HFFc6 (cell line): ENCODE measurements around the gene TERT. TPM values are rescaled to one million over a fixed set of nuclear protein-coding genes. Genes with fewer than 3 reads are reported as not detected.

ENCODE experiments used
- DNase-seq: peaks from one replicate; pipeline ENCODE4 v3.0.0-alpha.2; 2018
- H3K27ac Mint-ChIP-seq: 2 replicates; pipeline ENCODE4 v1.8.0; 2020; ENCODE audit warnings: mild to moderate bottlenecking, mixed read lengths
- H3K27me3 Mint-ChIP-seq: 2 replicates; pipeline ENCODE4 v1.8.0; 2021; ENCODE audit warnings: mild to moderate bottlenecking, moderate library complexity, mixed read lengths; ENCODE audit not compliant: insufficient read depth
- H3K36me3 Mint-ChIP-seq: 2 replicates; pipeline ENCODE4 v1.8.0; 2021; ENCODE audit warnings: low read depth, mixed read lengths
- H3K4me1 Mint-ChIP-seq: 2 replicates; pipeline ENCODE4 v1.8.0; 2020; ENCODE audit warnings: low read depth, mixed read lengths
- H3K4me3 Mint-ChIP-seq: 2 replicates; pipeline ENCODE4 v1.8.0; 2020; ENCODE audit warnings: mild to moderate bottlenecking, moderate library complexity, mixed read lengths
- H3K9me3 Mint-ChIP-seq: 2 replicates; pipeline ENCODE4 v1.8.0; 2020; ENCODE audit warnings: mild to moderate bottlenecking, mixed read lengths
- total RNA-seq, 6 experiments: library from RNA; stranded (reverse); fragmentation: NEBNext Ultra II Directional; extraction: Animal tissue kit (Norgen Biotek cat#: 25700); gene quantifications; 2 replicates in 1 of 6; 3 replicates in 5 of 6; pipeline ENCODE4 v1.2.3, GENCODE V29; 2021
- TF ChIP-seq, protein P1 (sequence below): fragments of 200-600 bp; sonication (generic); IDR thresholded peaks from 2 replicates; pipeline ENCODE4 v1.5.0; 2021; ENCODE audit warnings: antibody characterized with exemption, mild to moderate bottlenecking

Gene TERT
- total RNA-seq, 6 experiments from 2014 or later = 2,350 to 4,507 (median 3,883) TPM

DNA sequence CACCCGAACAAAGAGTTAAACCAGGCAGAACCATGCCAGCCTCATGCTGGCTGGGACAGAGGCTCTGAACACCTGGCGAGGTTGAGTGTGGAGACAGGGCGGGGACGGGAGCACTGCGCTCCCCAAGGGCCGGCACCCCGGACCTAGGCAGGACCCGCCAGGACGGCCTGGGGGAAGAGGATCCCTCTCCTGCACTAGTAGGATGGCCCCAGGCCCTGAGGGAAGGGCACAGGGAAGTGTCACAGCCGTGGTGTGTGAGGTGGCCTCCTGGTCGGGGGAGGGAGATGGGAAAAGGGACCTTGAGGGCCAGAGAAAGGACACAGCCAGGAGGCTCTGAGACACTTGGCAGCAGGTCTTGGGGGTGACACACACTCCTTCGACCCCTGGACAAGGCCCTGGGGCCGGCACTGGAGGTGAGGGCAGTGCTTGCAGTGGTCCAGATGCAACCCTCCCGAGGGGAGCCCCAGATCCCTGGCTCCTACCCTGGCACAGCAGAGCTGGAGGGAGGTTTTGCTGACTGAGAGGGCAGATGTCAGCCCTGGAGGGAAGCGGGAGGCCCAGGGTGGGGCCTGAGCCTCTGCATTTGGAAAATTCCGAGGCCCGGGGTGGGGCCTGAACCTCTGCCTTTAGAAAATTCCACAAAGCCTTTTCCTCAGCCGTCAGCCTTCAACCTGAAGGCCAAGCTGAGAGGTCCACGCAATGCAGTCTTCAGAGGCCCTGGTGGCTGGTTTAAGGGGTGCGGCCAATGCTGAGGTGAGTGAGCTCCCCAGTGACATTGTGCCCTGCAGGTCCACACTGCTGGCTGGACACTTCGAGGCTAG lies 24.8 kb upstream of the TERT start:
- Mint-ChIP-seq H3K36me3 (peaks cover 12% of the 10 kb centered on the region), H3K9me3 (no peaks in the 10 kb centered on the region), H3K27me3 (peaks cover 3% of the 10 kb centered on the region), H3K4me3 (no peak overlapping the region), H3K27ac (no peak overlapping the region), H3K4me1 (no peaks in the 10 kb centered on the region)
- TF ChIP-seq, protein P1, sequence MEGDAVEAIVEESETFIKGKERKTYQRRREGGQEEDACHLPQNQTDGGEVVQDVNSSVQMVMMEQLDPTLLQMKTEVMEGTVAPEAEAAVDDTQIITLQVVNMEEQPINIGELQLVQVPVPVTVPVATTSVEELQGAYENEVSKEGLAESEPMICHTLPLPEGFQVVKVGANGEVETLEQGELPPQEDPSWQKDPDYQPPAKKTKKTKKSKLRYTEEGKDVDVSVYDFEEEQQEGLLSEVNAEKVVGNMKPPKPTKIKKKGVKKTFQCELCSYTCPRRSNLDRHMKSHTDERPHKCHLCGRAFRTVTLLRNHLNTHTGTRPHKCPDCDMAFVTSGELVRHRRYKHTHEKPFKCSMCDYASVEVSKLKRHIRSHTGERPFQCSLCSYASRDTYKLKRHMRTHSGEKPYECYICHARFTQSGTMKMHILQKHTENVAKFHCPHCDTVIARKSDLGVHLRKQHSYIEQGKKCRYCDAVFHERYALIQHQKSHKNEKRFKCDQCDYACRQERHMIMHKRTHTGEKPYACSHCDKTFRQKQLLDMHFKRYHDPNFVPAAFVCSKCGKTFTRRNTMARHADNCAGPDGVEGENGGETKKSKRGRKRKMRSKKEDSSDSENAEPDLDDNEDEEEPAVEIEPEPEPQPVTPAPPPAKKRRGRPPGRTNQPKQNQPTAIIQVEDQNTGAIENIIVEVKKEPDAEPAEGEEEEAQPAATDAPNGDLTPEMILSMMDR = peak; percentile 29; the same call in 1 of the 2 replicates
- no peak for DNase-seq

GRCh38 chr5:1318659-1319251 lies 23.9 kb upstream of the TERT start:
- H3K36me3 Mint-ChIP-seq = peaks cover 12% of the 10 kb centered on the region
- H3K4me1 Mint-ChIP-seq = no peaks in the 10 kb centered on the region
- TF ChIP-seq, protein P1 = no peak
- no peaks in the 10 kb centered on the region for H3K9me3 Mint-ChIP-seq
- no peak overlapping the region for H3K4me3 Mint-ChIP-seq
- H3K27me3 Mint-ChIP-seq = peaks cover 3% of the 10 kb centered on the region
- DNase-seq = no peak
- no peak overlapping the region for H3K27ac Mint-ChIP-seq

GRCh38 chr5:1317921-1318565 lies 23.2 kb upstream of the TERT start:
- no peak for DNase-seq
- peaks cover 12% of the 10 kb centered on the region for H3K36me3 Mint-ChIP-seq
- peaks cover 3% of the 10 kb centered on the region for H3K27me3 Mint-ChIP-seq
- H3K9me3 Mint-ChIP-seq = no peaks in the 10 kb centered on the region
- no peak overlapping the region for H3K4me3 Mint-ChIP-seq
- H3K27ac Mint-ChIP-seq = no peak overlapping the region
- TF ChIP-seq, protein P1 = no peak
- H3K4me1 Mint-ChIP-seq = peaks cover 2% of the 10 kb centered on the region

DNA sequence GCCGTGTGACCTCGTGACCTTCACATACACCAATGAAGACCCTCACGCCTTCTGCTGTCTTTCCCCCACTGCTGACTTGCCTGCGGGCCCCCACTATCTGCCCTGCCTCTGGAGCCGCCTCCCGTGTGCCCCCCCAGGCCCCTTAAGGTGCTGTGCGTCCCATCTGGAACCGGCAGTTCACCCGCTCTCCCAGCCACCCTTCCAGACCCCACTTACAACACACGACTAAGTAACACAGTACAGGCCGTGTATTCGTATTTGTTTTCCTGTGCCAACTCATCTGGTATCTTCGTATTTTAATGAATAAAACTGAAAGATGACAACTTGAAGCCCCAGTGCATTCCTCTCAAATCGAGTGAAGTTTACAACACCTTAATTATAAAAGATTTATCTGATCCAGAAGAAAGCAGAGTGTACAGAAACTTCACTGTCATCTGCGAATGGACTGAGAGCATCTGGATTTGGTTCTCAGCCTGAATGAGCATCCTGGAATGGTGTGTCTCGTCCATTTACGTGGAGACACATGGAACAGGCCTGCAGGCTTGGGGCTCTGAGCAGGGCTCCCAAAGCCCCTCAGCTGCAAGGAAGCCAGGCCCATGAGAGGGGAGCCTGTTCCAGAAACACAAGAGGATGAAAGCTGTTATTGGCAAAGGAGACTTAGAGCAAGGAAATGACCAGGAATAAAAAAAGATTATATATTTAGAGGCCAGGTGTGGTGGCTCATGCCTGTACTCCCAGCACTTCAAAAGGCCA lies 21.9 kb upstream of the TERT start:
- Mint-ChIP-seq H3K27me3 (peaks cover 8% of the 10 kb centered on the region), H3K4me3 (no peak overlapping the region), H3K27ac (peak overlapping the region; percentile 15; the same call in 1 of the 2 replicates), H3K4me1 (peaks cover 6% of the 10 kb centered on the region), H3K9me3 (peaks cover 2% of the 10 kb centered on the region; the same call in 1 of the 2 replicates), H3K36me3 (peaks cover 12% of the 10 kb centered on the region)
- TF ChIP-seq, protein P1 = no peak
- no peak for DNase-seq
